Stimulated activated CD4-positive, alpha-beta T cell treated with anti-CD3 and anti-CD28 coated beads, Interleukin-4, amount 100 ng/mL, for 1 hour (primary cell): ENCODE data around the gene RNF6.
"Not testable (repeated sequence)": the region's sequence is repeated elsewhere in the genome, so short reads cannot be mapped to it uniquely, and the experiment has no call there.

ENCODE experiments used
- DNase-seq: peaks from one replicate; pipeline ENCODE4 v3.0.0-alpha.2; 2020

The RNF6 gene

DNA sequence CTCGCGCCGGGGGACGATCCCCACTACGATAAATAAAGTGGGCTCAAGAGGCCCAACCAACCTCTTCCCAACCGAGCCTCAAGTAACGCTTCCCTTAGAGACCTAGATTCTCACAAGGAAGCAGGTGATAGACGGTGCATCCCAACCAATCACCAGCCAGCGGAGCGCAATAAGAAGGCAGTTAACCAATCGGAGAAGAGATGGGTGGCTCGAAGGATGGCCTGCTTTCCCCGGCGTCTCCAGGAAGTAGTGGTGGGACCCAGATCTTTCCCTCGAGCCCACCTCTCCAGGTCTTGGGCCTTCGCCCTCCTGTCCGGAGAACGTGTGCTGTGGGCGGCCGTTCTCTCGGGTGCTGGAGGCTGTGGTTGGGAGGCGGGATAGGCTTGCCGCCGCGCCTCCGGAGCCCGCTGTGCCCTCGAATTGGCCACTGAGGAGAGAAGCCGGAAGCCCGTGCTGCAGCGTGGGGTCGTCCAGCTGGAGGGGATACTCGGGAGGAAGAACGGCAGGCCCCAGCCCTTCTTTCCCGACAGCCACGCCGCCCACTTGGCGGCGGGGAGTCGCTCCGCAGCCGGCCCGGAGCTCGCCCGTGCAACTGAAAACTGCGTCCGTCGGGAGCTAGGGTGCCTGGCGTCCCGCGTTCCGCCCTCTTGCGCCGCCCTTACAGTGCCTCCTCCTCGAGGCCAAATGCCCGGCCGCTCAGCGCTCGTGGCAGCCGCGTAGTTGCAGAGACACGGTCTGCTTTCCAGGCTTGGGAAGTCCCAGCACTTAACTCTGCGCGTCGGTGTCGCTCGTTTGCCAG lies at the start of gene RNF6:
TSS of gene RNF6 (minus strand) at position 594 of the 799 bp plus-strand sequence. CDS start 2,665 bp downstream, outside the sequence.
- peak; percentile 82 for DNase-seq

- no peak for DNase-seq
These were observed 48.6 kb upstream of the RNF6 start for GRCh38 chr13:26270707-26271106.

- no peak for DNase-seq
These were observed 44.2 kb upstream of the RNF6 start for GRCh38 chr13:26266311-26266710.

DNA sequence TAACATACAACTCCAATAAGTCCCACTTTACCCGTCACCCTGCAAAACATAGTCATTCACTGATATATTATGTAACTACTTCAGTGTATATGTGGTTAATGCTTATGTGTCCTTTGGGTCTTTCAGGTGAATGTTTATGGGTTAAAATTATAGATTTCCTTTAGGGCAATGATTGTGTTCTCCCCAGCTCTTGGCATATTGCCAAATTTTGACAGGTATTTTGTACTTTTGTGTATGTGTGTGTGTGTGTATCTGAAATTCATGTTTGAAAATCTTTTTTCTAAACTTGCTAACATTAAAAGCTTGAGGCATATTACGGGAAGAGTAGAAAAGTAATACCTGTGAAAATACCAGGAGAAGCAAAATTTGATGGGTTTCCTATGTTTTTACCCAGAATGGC lies 40.0 kb upstream of the RNF6 start:
- DNase-seq: no peak

GRCh38 chr13:26259634-26260033 lies 37.5 kb upstream of the RNF6 start:
- no peak for DNase-seq

DNA sequence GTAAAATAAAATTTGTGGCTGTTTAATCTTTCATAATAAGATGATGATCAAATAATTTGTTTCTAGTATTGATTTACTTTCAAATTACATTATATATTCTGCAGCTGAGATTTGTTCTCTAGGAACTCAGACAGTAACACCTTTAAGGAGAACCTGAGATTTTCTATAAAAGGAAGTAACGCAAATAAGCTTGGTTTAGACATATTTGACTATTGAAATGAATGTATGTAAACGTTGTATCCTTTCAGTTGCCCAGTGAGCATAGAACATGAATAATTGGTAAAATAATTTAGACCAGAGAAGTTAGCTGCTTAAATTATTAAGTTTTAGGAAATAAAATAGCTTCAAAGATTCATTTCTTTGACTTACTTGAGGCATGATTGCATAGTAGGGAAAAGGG lies 34.9 kb upstream of the RNF6 start:
- DNase-seq: no peak

GRCh38 chr13:26255691-26256277 lies 33.7 kb upstream of the RNF6 start:
- no peak for DNase-seq

DNA sequence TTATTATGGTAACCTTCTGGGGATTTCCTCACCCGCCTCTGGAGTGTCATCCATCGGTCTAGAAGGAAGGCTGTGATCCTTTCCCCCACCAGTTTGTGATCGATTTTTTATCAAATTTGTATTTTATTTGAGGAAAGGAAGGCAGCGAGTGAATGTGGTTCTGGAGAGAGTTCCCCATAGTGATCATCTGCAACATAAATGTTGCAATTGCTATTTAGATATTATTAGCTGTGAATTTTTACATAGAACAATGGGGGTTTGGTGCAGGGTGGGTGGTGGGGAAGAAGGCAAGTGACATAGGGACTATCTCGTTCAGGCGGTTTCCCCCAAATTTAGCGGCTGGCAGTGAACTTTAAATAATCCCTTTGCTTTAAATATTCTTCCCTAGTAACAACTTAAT lies 33.0 kb upstream of the RNF6 start:
- DNase-seq: no peak

DNA sequence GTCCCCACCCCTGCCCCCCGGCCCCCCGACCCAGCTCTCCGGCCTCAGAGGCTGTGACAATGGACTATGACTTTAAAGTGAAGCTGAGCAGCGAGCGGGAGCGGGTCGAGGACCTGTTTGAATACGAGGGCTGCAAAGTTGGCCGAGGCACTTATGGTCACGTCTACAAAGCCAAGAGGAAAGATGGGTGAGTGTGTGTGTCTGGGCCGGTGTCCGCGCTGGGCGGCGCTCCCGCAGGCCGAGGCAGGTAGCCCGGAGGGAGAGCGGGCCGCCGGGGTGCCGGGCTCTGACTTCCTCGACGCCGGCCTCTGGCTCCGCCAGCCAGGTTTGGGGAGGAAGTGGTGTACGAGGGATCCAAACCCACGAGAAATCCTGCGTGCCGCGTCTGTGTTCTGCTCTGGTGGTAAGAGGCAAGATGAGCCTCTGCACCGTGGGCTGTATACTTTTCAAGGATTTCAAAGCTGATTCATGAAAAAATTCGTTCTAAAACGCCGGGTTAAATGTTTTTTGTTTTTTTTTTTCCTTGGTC lies 32.5 kb upstream of the RNF6 start:
- DNase-seq: peak; percentile 35

GRCh38 chr13:26253787-26254582 lies 31.9 kb upstream of the RNF6 start, which contains the start of gene CDK8:
Gene CDK8 (plus strand): TSS chr13:26254129. CDS start chr13:26254642, 513 bp downstream.
- peak; percentile 89 for DNase-seq

- no peak for DNase-seq
These were observed 31.2 kb upstream of the RNF6 start for GRCh38 chr13:26253262-26253786.

DNA sequence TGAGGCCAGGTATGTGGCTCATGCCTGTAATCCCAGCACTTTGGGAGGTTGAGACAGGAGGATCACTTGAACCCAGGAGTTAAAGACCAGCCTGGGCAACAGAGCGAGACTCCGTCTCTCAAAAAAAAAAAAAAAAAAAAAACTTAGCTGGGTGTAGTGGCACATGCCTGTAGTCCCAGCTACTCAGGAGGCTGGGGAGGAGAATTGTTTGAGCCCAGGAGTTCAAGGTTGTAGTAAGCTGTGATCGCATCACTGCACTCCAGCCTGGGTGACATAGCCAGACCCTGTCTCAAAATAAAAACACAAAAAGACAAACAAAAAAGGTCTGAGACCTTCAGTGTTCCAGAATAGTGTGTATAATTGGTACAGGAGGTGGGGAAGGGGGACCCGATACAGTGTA lies 29.9 kb upstream of the RNF6 start:
- DNase-seq: not testable (repeated sequence)

DNA sequence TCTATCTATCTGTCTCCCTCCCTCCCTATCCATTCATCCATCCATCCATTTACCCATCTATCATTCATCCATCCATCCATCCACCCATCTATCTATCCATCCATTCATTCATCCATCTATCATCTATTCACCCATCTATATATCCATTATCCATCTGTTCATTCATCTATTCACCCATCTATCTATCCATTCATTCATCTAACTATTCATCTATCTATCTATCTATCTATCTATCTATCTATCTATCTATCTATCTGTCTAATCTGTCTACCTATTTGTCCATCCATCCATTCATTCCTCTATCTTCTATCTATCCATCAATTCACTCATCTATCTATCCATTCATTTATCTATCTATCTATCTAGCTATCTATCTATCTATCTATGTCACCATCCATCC lies 27.4 kb upstream of the RNF6 start:
- DNase-seq: no peak

- no peak for DNase-seq
These were observed 25.5 kb upstream of the RNF6 start for GRCh38 chr13:26247608-26248007.

DNA sequence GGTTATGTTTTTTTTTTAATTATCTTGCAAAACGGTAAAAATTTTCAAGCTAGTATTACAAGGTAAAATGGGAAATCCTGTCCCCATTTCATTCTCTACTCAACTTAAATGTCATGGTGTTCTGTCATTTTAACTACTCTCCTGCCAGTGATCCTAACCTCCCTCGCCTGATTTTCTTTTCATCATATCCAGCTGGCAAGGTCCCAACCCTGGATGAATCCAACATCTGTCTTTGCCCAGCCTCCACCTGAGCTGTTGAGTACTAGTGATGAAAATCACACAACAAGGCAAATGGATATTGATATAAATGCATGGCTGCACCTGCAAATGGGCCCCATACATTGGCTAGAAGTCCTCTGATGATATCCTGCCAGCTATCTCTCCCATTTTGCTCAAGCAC lies 24.9 kb upstream of the RNF6 start:
- no peak for DNase-seq

- no peak for DNase-seq
These were observed 24.0 kb upstream of the RNF6 start for GRCh38 chr13:26246154-26246553.

DNA sequence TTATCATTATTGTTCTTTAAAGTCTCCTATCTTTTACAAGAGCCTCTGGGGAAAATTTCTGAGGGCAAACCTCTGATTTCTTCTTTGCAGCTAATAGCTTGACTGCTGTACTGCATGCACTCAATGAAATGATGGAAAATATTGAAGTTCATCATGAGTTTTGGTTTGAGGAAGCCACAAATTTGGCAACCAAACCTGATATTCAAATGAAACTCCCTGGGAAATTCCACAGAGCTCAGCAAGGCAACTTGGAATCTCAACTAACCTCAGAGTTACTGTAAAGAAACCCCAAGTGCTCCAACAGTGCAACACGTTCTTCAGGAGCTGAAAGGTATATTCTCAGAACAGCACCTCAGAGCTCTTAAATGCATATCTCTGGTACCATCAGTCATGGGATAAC lies 14.2 kb upstream of the RNF6 start:
- no peak for DNase-seq

- no peak for DNase-seq
These were observed 8.6 kb upstream of the RNF6 start for GRCh38 chr13:26230703-26231102.

DNA sequence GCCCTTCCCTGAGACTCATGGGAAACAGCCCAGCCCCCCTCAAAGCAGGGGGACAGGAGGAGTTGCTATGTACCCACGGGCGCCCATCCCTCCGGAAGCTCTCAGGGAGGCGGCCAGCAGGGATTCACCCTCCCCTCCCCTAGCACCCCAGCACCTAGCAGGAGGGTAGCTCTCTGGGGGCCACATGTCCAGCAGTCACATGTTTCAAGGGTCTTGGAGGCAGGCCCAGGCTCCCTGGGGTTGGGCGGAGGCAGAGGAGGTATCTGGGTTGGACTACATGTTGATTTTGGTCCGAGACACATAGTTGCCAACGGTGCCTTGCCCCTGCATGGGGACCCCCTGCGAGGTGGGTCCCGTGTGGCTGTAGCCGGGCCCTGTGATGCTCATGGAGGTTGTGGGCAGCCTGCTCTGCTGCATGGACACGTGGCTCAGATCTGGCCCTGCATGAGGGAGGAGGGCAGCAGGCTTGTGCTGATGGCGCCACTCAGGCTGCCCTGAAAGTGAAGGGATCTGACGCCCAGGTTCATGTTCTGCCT lies 7.0 kb upstream of the RNF6 start:
- DNase-seq: no peak

DNA sequence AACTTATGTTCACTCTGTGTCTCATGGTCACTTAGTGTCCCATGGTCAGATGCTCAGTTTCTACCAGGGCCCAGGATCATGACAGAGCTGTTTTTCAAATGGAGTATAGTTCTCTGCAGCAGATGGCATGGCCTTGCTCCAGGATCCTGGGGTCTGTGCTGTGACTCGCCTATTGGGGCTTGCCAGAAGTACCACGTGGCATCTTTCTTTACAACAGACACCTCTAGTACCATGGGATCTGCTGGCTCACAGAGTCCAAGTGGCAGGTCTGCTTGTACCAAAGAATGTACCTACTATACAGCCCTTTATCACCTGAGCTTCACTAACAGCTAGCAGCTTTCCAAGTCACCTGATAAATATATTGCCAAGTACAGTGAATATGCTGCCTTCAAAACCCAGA lies 6.0 kb upstream of the RNF6 start:
- no peak for DNase-seq

DNA sequence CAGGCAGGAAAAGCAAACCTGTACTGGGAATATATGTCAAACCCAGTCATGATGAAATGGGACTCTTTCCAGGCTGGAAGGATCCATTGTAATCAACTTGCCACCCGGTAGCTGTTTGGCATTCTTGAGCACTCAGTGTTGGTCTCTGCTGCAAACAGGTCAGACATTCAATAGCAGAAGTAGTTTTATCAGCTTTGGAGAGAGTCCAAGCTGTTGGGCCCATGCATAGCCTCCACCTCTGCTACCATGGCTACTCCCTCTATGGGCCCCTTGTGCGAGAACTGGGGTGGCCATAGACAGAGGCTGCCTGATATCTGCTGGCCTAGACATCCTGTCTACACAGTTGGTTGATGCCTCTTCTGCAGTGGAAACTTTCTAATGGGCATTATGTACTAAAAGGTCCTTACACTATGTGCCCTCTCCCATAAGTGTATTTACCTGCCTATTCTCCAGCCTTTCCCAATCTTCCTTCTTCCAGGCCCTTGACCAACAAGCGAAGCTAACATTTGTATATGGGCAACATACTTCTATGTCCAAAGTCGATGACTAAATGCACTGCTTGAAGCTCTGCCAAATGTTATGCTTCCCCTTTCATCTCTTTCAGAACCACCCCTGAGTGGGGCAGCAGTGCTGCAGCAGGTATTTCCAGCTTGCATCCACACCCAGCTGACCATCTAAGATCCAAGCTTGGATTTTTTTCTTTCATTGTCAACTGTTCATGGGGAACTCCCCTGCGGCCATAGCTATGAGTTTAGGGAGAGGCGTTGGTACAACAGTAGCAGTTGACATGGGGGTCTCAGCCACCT lies 5.3 kb upstream of the RNF6 start:
- no peak for DNase-seq
